ENCODE results near the gene VOPP1. TPM values are rescaled to one million over a fixed set of nuclear protein-coding genes. Genes with fewer than 3 reads are reported as not detected.

The VOPP1 gene
- total RNA-seq, 1 donor from 2014 or later = 21.8 TPM

DNA sequence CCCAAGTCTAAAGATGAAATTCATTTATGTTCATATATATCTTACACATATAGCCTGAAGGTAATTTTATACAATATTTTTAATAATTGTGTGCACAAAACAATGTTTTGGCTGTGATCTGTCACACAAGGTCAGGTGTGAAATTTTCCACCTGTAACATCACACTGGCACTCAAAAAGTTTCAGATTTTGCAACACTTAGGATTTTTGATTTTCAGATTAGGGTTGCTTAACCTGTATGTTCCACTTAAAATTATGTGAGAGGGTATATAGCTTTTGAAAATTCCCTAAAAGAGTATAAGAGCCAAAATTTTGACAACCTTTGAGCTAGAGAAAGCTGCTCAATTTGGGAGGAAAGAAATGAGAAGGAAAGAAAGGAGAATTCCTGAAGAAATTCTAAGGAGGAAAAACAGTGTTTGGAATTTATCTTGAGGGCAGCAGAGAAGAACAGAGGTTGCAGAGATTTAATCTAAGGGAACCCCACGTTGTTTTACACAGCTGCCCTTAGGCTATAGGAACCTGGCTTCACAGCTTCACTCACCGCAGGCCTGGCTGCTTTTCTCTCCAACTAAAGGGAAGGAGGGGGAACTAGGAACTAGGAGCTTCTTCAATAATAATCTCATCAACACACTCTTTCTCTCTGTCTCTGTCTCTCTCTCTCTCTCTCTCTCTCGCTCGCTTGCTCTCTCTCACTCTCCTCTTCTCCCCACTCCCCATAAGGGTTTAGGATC lies 8.5 kb downstream of the VOPP1 start:
- intact Hi-C loops (cut with DNase I) = no loop called here
- DNase-seq (no peak), ATAC-seq (ENCODE audit: poor library complexity) (no peak)

GRCh38 chr7:55561690-55562089 lies 10.6 kb downstream of the VOPP1 start:
- DNase-seq (no peak), ATAC-seq (ENCODE audit: poor library complexity) (no peak)
- intact Hi-C loops (cut with DNase I) = no loop called here

DNA sequence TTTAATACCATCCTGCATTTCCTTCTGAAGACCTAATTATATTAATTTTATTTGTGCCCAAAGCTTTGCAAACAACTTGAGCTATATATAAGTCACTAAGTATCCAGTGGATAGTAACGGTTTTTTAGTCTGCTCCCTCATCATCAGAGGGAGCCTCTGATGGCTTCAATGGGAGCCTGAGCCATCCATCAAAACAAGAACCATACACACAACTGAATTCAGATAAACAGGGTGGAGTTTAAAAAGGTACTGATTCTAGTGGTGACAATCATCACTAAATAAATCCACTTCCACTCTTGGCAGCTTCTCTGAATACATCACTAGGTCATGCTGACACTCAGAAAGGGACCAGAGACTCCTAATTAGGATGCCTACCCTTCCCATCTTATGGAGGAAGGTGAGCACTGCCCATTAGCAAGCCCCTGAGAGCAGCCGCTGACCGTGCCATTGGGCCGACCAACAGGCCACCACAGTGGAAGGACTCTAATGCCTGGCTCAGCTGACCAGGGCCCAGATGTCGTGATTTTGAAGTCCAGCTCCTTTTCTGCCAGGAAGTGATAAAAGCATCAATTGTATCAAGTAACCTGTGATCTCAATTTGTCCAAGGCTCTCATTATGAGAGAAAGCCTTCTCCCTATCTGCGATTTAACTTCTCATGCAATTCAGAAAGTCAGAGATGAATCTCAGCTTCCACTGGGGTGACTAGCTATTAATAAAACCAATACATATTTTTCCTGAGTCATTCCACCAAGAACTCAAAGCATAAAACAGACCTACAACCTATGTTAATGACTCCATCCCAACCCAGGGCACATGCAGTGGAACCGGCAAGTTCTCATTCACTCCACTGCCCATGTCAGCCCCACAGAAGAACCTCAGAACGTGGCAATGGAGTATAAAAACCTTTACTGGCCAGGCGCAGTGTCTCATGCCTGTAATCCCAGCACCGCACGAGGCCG lies 13.1 kb downstream of the VOPP1 start:
- intact Hi-C loops (cut with DNase I) = no loop called here
- ATAC-seq (ENCODE audit: poor library complexity) (no peak), DNase-seq (no peak)

GRCh38 chr7:55557666-55558188 lies 14.6 kb downstream of the VOPP1 start:
- ATAC-seq (ENCODE audit: poor library complexity) (no peak), DNase-seq (no peak)
- intact Hi-C loops (cut with DNase I) = no loop called here

- DNase-seq (no peak), ATAC-seq (ENCODE audit: poor library complexity) (no peak)
- intact Hi-C loops (cut with DNase I) = no loop called here
Observed at GRCh38 chr7:55556492-55556891, 15.8 kb downstream of the VOPP1 start.

DNA sequence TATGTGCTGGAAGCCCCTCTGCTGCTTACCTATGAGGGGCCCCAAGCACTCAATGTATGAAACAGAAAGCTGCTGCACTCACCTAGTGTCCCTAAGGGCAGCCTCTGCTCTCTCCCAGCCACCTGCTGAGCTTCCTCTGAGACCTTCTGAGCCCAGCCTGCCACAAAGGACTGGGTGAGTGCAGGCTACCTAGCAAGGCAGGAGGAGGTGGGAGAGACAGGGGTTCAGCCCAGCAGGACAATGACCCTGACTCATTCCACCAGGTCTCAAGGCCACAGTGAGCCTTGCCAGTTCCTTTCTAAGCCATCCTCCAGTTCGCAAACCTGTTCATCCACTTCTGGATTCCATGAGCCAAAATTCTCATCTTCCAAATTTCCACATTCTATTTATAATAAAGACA lies 16.3 kb downstream of the VOPP1 start:
- no peak for DNase-seq
- intact Hi-C loops (cut with DNase I) = no loop called here
- no peak for ATAC-seq (ENCODE audit: poor library complexity)

DNA sequence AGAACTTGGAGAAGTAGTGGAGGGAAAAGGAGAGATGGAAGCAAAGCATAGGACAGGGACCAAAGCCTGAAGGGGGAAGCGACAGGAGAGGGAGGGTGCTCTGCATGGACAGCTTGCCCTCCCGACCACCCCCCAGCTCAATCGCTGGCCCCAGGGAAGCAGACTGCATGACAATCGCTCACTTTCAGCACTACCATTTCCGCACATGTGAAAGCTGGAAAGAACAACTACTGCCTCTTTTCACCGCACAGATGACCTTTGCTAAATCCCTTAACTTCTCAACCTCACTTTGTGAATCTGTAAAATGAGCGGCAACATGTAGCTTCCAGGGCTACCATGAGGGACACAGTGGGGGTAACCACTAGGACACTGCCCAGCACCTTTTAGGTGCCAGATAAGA lies 17.1 kb downstream of the VOPP1 start:
- DNase-seq (no peak), ATAC-seq (ENCODE audit: poor library complexity) (no peak)
- intact Hi-C loops (cut with DNase I) = no loop called here

DNA sequence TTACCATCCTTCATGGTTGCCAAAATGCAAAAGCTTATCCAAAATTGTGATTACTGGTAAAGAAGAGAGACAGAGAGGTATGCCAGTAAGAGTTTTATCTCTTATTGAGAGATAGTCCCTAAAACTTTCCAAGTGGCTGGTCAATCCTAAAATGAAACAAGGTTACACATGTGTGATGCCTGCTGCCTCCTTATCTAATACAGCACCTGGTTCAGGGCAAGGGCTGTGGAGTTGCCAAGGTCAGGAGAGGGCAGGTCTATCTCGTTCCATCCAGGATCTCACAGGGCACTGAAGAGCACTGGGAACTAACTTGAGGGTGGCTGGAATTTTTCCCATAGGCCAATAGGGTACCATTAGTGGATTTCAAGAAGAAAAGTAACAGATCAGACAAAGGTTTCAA lies 18.3 kb downstream of the VOPP1 start:
- ATAC-seq (ENCODE audit: poor library complexity) (no peak), DNase-seq (no peak)
- intact Hi-C loops (cut with DNase I) = no loop called here

GRCh38 chr7:55553024-55553345 lies 19.3 kb downstream of the VOPP1 start:
- no peak for DNase-seq
- intact Hi-C loops (cut with DNase I) = no loop called here

DNA sequence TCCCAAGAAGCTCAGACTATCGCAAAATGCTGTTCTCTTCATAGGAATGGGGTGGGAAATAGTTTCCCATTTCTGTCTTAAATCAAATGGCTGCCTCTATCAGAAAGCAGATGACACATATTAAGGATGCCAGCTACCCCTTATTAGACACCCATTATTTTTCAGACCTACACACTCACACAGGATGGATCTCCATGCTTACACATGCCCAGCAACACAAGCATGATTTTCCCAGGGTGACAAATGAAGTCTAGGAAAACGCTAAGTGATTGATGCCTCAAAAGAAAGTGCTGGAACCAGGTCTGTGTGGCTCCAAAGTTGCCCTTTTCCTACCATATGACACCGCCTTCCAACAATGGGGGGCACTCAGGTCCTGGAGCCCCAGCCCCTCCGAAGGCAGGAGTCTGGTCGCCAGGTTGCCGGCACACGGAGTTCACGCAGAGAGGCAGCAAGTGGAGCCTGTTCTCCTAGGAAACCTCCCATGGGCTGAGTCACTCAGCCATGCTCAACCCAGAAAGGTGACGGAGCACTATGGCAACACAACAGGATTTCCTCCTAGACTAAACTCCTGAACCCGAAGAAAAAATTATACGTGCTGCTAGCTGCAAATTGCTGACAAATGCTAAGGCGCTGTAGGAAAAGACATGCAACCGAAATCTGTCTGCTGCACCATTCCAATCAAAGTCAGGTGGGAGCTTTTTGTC lies 19.8 kb downstream of the VOPP1 start:
- intact Hi-C loops (cut with DNase I) = no loop called here
- DNase-seq = no peak

More at GRCh38 chr7:55553024-55553345, 19.3 kb downstream of the VOPP1 start:
- peak; percentile 45 for ATAC-seq (ENCODE audit: poor library complexity)

GRCh38 chr7:55550841-55551537 lies 21.3 kb downstream of the VOPP1 start:
- ATAC-seq (ENCODE audit: poor library complexity) (no peak), DNase-seq (no peak)
- intact Hi-C loops (cut with DNase I) = no loop called here

More for the DNA sequence above, 19.8 kb downstream of the VOPP1 start:
- ATAC-seq (ENCODE audit: poor library complexity) = peak; percentile 75

- intact Hi-C loops (cut with DNase I) = no loop called here
- ATAC-seq (ENCODE audit: poor library complexity) (no peak), DNase-seq (no peak)
Observed at GRCh38 chr7:55550010-55550663, 22.2 kb downstream of the VOPP1 start.

- intact Hi-C loops (cut with DNase I) = no loop called here
- no peak for DNase-seq
- ATAC-seq (ENCODE audit: poor library complexity) = no peak
Observed at GRCh38 chr7:55549457-55549856, 22.8 kb downstream of the VOPP1 start.

DNA sequence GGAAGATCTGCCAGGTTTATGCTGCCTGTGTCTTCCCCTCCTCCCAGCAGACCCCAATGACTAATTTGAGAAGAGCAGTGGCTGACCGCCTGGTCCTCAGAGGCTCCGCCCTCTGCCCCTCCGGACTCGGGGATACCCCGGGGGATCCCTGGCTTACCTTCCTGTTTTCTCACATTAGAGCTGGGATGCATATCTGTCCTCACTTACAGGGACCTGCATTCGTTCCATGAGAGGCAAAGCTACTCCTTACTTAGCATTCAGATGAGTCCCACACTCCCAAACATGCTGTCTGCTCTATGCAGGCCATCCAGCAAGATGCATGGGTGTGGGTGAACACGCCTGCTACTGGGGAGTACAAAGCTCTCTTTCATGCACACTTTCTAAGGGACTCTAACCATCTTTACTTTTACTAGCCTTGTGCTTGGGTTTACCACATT lies 24.0 kb downstream of the VOPP1 start:
- ATAC-seq (ENCODE audit: poor library complexity) = no peak
- DNase-seq = no peak
- intact Hi-C loops (cut with DNase I) = no loop called here

- intact Hi-C loops (cut with DNase I) = no loop called here
- ATAC-seq (ENCODE audit: poor library complexity) = peak; percentile 91
- peak; percentile 76 for DNase-seq
Observed at GRCh38 chr7:55546814-55547213, 25.5 kb downstream of the VOPP1 start.

GRCh38 chr7:55545496-55545895 lies 26.8 kb downstream of the VOPP1 start:
- ATAC-seq (ENCODE audit: poor library complexity) = peak; percentile 79
- intact Hi-C loops (cut with DNase I) = no loop called here
- no peak for DNase-seq

DNA sequence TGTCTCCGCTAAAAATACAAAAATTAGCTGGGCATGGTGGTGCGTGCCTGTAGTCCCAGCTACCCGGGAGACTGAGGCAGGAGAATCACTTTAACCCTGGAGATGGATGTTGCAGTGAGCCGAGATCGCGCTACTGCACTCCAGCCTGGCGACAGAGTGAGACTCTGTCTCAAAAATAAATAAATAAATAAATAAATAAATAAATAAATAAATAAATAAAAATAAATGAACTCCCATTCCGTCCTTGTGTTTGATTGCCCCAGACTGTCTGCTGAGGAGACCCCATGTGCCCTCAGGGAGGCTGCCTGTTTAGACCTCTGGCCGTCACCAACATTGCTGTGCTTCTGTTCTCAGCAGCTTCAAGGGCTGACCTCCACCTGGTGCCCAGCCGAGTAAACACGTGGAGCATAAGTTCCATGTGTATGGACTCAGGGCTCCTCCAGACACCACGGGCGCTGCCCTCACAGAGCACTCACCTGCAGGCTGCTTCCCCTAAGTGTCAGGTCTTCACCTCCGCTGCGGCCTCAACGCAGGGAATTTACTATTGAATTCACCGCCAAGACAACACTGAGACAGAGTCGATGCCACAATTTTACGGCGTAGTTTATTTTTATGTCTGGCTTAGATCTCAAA lies 32.0 kb downstream of the VOPP1 start:
- no peak for DNase-seq
- intact Hi-C loops (cut with DNase I) = no loop called here
- no peak for ATAC-seq (ENCODE audit: poor library complexity)

DNA sequence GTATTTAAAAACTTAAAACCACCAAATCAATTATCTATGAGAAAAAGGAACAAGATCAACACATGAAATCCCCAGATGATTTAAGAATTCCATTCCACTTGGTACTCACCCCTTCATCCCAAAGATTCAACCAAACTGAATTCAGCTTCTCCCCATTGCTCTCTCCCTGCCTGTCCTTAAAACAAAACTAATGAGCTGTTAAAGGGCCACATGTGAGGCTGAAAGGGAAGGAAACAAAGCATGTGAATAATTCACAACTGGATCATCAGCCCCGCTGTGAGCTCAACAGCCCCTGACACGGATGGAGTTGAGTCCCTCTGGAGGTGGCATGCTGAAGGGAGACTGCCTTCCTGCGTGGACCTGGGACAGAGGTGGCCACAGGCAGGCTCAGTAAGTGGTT lies 32.9 kb downstream of the VOPP1 start:
- intact Hi-C loops (cut with DNase I) = no loop called here
- ATAC-seq (ENCODE audit: poor library complexity) (no peak), DNase-seq (no peak)
